ENCODE data around the gene KRT12.

KRT12 gene

GRCh38 chr17:40813804-40814203 lies 53.2 kb downstream of the KRT12 start:
- no peak for DNase-seq

- no peak for DNase-seq
Measured at GRCh38 chr17:40812639-40813038, 54.4 kb downstream of the KRT12 start.

All from NCI-H82 (cell line).